Body of pancreas (tissue), 4 donors: ENCODE measurements around the gene LBH. TPM values are rescaled to one million over a fixed set of nuclear protein-coding genes. Genes with fewer than 3 reads are reported as not detected.
A peak's percentile ranks its signal among the peaks of the same experiment; 100 is the strongest.

Source experiments
- ATAC-seq: fragments of 150-250 bp; one replicate; pipeline ENCODE4 v1.9.1; 2016
- DNase-seq, 4 donors: peaks; one replicate each; pipeline ENCODE4 v3.0.0-alpha.2; 2019
- H3K27ac ChIP-seq, 4 donors: fragments of 200-600 bp; sonication (generic); 1 replicate in 3 of 4; 2 replicates in 1 of 4; pipeline versions ENCODE4 v1.5.1 to v1.6.1; 2016 to 2019; ENCODE audit warnings: mild to moderate bottlenecking in 1 of 4, mixed read lengths in 1 of 4, moderate library complexity in 1 of 4
- H3K27me3 ChIP-seq, 2 donors: fragments of 200-600 bp; sonication (generic); one replicate each; pipeline ENCODE4 v1.6.0; 2016; ENCODE audit warnings: mild to moderate bottlenecking in 1 of 2
- H3K36me3 ChIP-seq, 2 donors: fragments of 200-600 bp; sonication (generic); replicated peaks in 1 of 2; 2 replicates each; pipeline ENCODE4 v1.5.1; 2016; ENCODE audit warnings: low read depth in 2 of 2; ENCODE audit not compliant: insufficient read depth in 1 of 2
- H3K4me1 ChIP-seq: fragments of 200-600 bp; sonication (generic); one replicate; pipeline ENCODE4 v1.6.0; 2016
- H3K4me3 ChIP-seq, 2 donors: fragments of 200-600 bp; sonication (generic); 1 replicate in 1 of 2; 2 replicates in 1 of 2; pipeline ENCODE4 v1.5.1; 2016 to 2019
- H3K9me3 ChIP-seq, 3 donors: fragments of 200-600 bp; sonication (generic); 1 replicate in 2 of 3; 2 replicates in 1 of 3; pipeline ENCODE4 v1.5.1; 2016
- CTCF ChIP-seq, 7 experiments: fragments of 450-650 bp in 4 of 7; fragments of 200-600 bp in 3 of 7; sonication (generic) in 3 of 7; IDR thresholded peaks; one replicate each; pipeline ENCODE4 v1.5.1; 2016 to 2019; ENCODE audit warnings: antibody characterized with exemption in 7 of 7
- POLR2A ChIP-seq, 3 donors: fragments of 450-650 bp; IDR thresholded peaks; one replicate each; pipeline ENCODE4 v1.6.1; 2016; ENCODE audit warnings: antibody characterized with exemption in 3 of 3, mild to moderate bottlenecking in 2 of 3
- WGBS, 2 donors: methylation state at CpG; one replicate each; pipeline ENCODE4 v1.1.5; 2017; 5-methylcytosine and 5-hydroxymethylcytosine counted together
- intact Hi-C: fragments of 100-400 bp; cut with DNase I; formaldehyde crosslinking; loops from one replicate; pipeline ENCODE4 v1.15.1; 2023
- total RNA-seq, 2 donors: library from RNA; depleted of rRNA; stranded (reverse); fragments of >200 nt; gene quantifications; one replicate each; pipeline ENCODE4 v1.1.0, GENCODE V29; 2016

LBH gene
- total RNA-seq, 2 donors from 2014 or later = 10.9 to 23.1 TPM

- ATAC-seq = no peak
- WGBS, 2 donors = 70 to 79% methylated on average over 4 of the region's 4 CpGs
- intact Hi-C loops = no loop called here
Observed at GRCh38 chr2:30195016-30195415, 36.3 kb upstream of the LBH start.

GRCh38 chr2:30197570-30198192 is 33.7 kb upstream of the LBH start:
- H3K27me3 ChIP-seq = no peaks in the 10 kb centered on the region
- 77 to 78% methylated on average over 6 of the region's 6 CpGs for WGBS, 2 donors
- no peak for ATAC-seq
- H3K36me3 ChIP-seq = no peaks in the 10 kb centered on the region
- H3K4me1 ChIP-seq = peaks cover 5% of the 10 kb centered on the region
- no peaks in the 10 kb centered on the region for H3K9me3 ChIP-seq
- H3K27ac ChIP-seq = no peak overlapping the region
- intact Hi-C loops = no loop called here
- no peak for DNase-seq
- H3K4me3 ChIP-seq = no peak overlapping the region
- TF ChIP-seq POLR2A (IDR thresholded peaks at IDR 0.05) (no peak), CTCF (IDR thresholded peaks at IDR 0.05) (no peak)

More at GRCh38 chr2:30195016-30195415, 36.3 kb upstream of the LBH start:
- Histone ChIP-seq H3K27me3 (no peaks in the 10 kb centered on the region), H3K4me1 (no peaks in the 10 kb centered on the region), H3K36me3 (no peaks in the 10 kb centered on the region), H3K4me3 (no peak overlapping the region), H3K27ac (no peak overlapping the region), H3K9me3 (no peaks in the 10 kb centered on the region)
- TF ChIP-seq CTCF (IDR thresholded peaks at IDR 0.05) (no peak), POLR2A (IDR thresholded peaks at IDR 0.05) (no peak)
- DNase-seq = no peak

GRCh38 chr2:30201990-30202389 is 29.3 kb upstream of the LBH start:
- H3K27ac ChIP-seq = peak overlapping the region in 1 of 4 donors; percentile 5
- DNase-seq (peak in 2 of 4 donors; percentile 33 to 42), ATAC-seq (peak; percentile 85)
- WGBS, 2 donors = 4 to 8% methylated on average over 1 of the region's 1 CpG
- no peak for TF ChIP-seq POLR2A (IDR thresholded peaks at IDR 0.05)
- no peak for TF ChIP-seq CTCF (IDR thresholded peaks at IDR 0.05)
- no peaks in the 10 kb centered on the region for H3K27me3 ChIP-seq
- H3K36me3 ChIP-seq = no peaks in the 10 kb centered on the region
- H3K9me3 ChIP-seq = no peaks in the 10 kb centered on the region
- intact Hi-C loops = no loop called here
- H3K4me1 ChIP-seq = peaks cover 5% of the 10 kb centered on the region
- no peak overlapping the region for H3K4me3 ChIP-seq

GRCh38 chr2:30203156-30203555 is 28.2 kb upstream of the LBH start:
- ATAC-seq (no peak), DNase-seq (no peak)
- TF ChIP-seq POLR2A (IDR thresholded peaks at IDR 0.05) = no peak
- no peak for TF ChIP-seq CTCF (IDR thresholded peaks at IDR 0.05)
- peaks cover 5% of the 10 kb centered on the region for H3K4me1 ChIP-seq
- 70 to 81% methylated on average over 3 to 7 of the region's 7 CpGs for WGBS, 2 donors
- H3K27ac ChIP-seq = no peak overlapping the region
- no peaks in the 10 kb centered on the region for H3K27me3 ChIP-seq
- H3K36me3 ChIP-seq = no peaks in the 10 kb centered on the region
- intact Hi-C loops = no loop called here
- H3K4me3 ChIP-seq = no peak overlapping the region
- H3K9me3 ChIP-seq = no peaks in the 10 kb centered on the region

GRCh38 chr2:30204281-30204680 is 27.1 kb upstream of the LBH start:
- intact Hi-C loops = no loop called here
- no peaks in the 10 kb centered on the region for H3K9me3 ChIP-seq
- TF ChIP-seq CTCF (IDR thresholded peaks at IDR 0.05) (no peak), POLR2A (IDR thresholded peaks at IDR 0.05) (no peak)
- H3K27ac ChIP-seq = no peak overlapping the region
- H3K36me3 ChIP-seq = no peaks in the 10 kb centered on the region
- H3K27me3 ChIP-seq = no peaks in the 10 kb centered on the region
- no peak overlapping the region for H3K4me3 ChIP-seq
- WGBS, 2 donors = 73 to 85% methylated on average over 4 of the region's 4 CpGs
- H3K4me1 ChIP-seq = peaks cover 5% of the 10 kb centered on the region
- ATAC-seq = no peak
- DNase-seq = no peak
